PC-9 (cell line): ENCODE measurements around the gene CLEC2B.

Experiments used
- CTCF ChIP-seq: fragments of 200-600 bp; sonication (generic); conservative IDR thresholded peaks from 2 replicates; pipeline ENCODE4 v1.6.1; 2017; ENCODE audit warnings: mixed run types, antibody characterized with exemption, mild to moderate bottlenecking, moderate library complexity
- EZH2 ChIP-seq: fragments of 200-600 bp; sonication (generic); IDR thresholded peaks from 2 replicates; pipeline ENCODE4 v1.8.0; 2017; ENCODE audit warnings: antibody characterized with exemption, low read depth

GRCh38 chr12:9872742-9873141 lies 3.6 kb upstream of the CLEC2B start:
- no peak for TF ChIP-seq EZH2
- TF ChIP-seq CTCF: no peak
